GM12878 (cell line): ENCODE results near the gene ENTREP3. TPM values are rescaled to one million over a fixed set of nuclear protein-coding genes. Genes with fewer than 3 reads are reported as not detected.
A peak's percentile ranks its signal among the peaks of the same experiment; 100 is the strongest.

Experiments used
- ATAC-seq: fragments of 200-7000 bp; cut with Tn5 transposase; 3 replicates; pipeline ENCODE4 v1.9.1; 2020; ENCODE audit warnings: mild to moderate bottlenecking, moderate library complexity
- BruUV-seq: library from RNA; stranded (reverse); fragments of 400-500 nt; replicated peaks from 2 replicates; lab custom pipeline; 2021; lab: Mats Ljungman, UMichigan
- CTCF ChIA-PET: fragments of 300-600 bp; sonication (Branson Sonifier 250); formaldehyde crosslinking; extraction: SDS; loops from one replicate; lab custom pipeline; 2021; ENCODE audit warnings: inconsistent platforms; lab: Yijun Ruan, JAX
- POLR2A ChIA-PET: fragments of 350-600 bp; formaldehyde crosslinking; extraction: SDS; loops from one replicate; lab custom pipeline; 2021; ENCODE audit warnings: inconsistent platforms; lab: Charles Lee
- RAD21 ChIA-PET: fragments of 300-600 bp; sonication (Branson Sonifier 250); formaldehyde crosslinking; loops from one replicate; lab custom pipeline; 2023; ENCODE audit warnings: antibody characterized with exemption; ENCODE audit not compliant: unreplicated experiment; lab: Charles Lee
- SMC1A ChIA-PET: fragments of 300-600 bp; sonication (Branson Sonifier 250); formaldehyde crosslinking; loops from one replicate; lab custom pipeline; 2023; ENCODE audit not compliant: unreplicated experiment, uncharacterized antibody; lab: Charles Lee
- DNase-seq: peaks from one replicate; pipeline ENCODE4 v3.0.0-alpha.2; 2011; ENCODE audit warnings: low read depth, low spot score
- FAIRE-seq: peaks from 3 replicates; lab custom pipeline; 2011; peaks lifted over from hg19 to GRCh38; lab: Jason Lieb, UNC
- H2AFZ ChIP-seq: 2 replicates; pipeline ENCODE4 v1.6.0; 2011; ENCODE audit warnings: low read depth, low read length, control low read depth; ENCODE audit not compliant: control insufficient read depth
- H3K27ac ChIP-seq: 2 replicates; pipeline ENCODE4 v1.5.1; 2011; ENCODE audit warnings: control low read depth; ENCODE audit not compliant: control insufficient read depth, insufficient read depth
- H3K27me3 ChIP-seq, 2 experiments: replicated peaks in 1 of 2; 2 replicates each; pipeline versions ENCODE4 v1.6.0 to v1.6.1; 2011; ENCODE audit warnings: low read length in 1 of 2; ENCODE audit not compliant: control insufficient read depth in 2 of 2, insufficient read depth in 2 of 2
- H3K36me3 ChIP-seq, 2 experiments: 2 replicates each; pipeline ENCODE4 v1.5.1; 2011; ENCODE audit warnings: low read length in 1 of 2; ENCODE audit not compliant: control insufficient read depth in 2 of 2, insufficient read depth in 2 of 2
- H3K4me1 ChIP-seq: 2 replicates; pipeline ENCODE4 v1.6.1; 2011; ENCODE audit warnings: mild to moderate bottlenecking, low read length, moderate library complexity, mixed read lengths; ENCODE audit not compliant: control insufficient read depth, insufficient read depth
- H3K4me2 ChIP-seq: 2 replicates; pipeline ENCODE4 v1.6.0; 2011; ENCODE audit warnings: control low read depth; ENCODE audit not compliant: control insufficient read depth, insufficient read depth
- H3K4me3 ChIP-seq: fragments of 200-600 bp; sonication (generic); 2 replicates; pipeline ENCODE4 v1.5.1; 2016
- H3K79me2 ChIP-seq: 2 replicates; pipeline ENCODE4 v1.6.0; 2011; ENCODE audit warnings: low read length; ENCODE audit not compliant: control insufficient read depth, insufficient read depth
- H3K9ac ChIP-seq: 2 replicates; pipeline ENCODE4 v1.8.0; 2011; ENCODE audit warnings: low read length, control low read depth, mixed read lengths; ENCODE audit not compliant: control insufficient read depth, insufficient read depth
- H3K9me3 ChIP-seq: replicated peaks from 3 replicates; pipeline ENCODE4 v1.5.1; 2011; ENCODE audit warnings: mild to moderate bottlenecking, low read length; ENCODE audit not compliant: control insufficient read depth, insufficient read depth
- H4K20me1 ChIP-seq: 2 replicates; pipeline ENCODE4 v1.6.0; 2011; ENCODE audit not compliant: control insufficient read depth, insufficient read depth
- BACH1 ChIP-seq: fragments of 450-650 bp; IDR thresholded peaks from 2 replicates; pipeline ENCODE4 v1.6.1; 2017; ENCODE audit warnings: mild to moderate bottlenecking, borderline replicate concordance
- ETV6 ChIP-seq, 2 experiments: fragments of 450-650 bp in 1 of 2; IDR thresholded peaks in 1 of 2; conservative IDR thresholded peaks in 1 of 2; 2 replicates each; pipeline ENCODE4 v1.6.1; 2014; ENCODE audit warnings: antibody characterized with exemption in 1 of 2, borderline replicate concordance in 1 of 2, low read depth in 1 of 2, mild to moderate bottlenecking in 1 of 2, moderate library complexity in 1 of 2
- HDGF ChIP-seq: fragments of 450-650 bp; IDR thresholded peaks from 2 replicates; pipeline ENCODE4 v1.6.1; 2016; ENCODE audit warnings: antibody characterized with exemption
- IKZF2 ChIP-seq, 2 experiments: fragments of 450-650 bp; IDR thresholded peaks; 2 replicates each; pipeline ENCODE4 v1.6.1; 2017; ENCODE audit warnings: mild to moderate bottlenecking in 2 of 2, moderate library complexity in 2 of 2
- MAX ChIP-seq: IDR thresholded peaks from 2 replicates; pipeline ENCODE4 v1.6.1; 2012; ENCODE audit warnings: low read depth, low read length, improper control_type of control experiment
- NKRF ChIP-seq: fragments of 450-650 bp; conservative IDR thresholded peaks from 2 replicates; pipeline ENCODE4 v1.6.1; 2017; ENCODE audit warnings: mild to moderate bottlenecking, moderate library complexity
- PAX8 ChIP-seq: fragments of 450-650 bp; IDR thresholded peaks from 2 replicates; pipeline ENCODE4 v1.6.1; 2017; ENCODE audit warnings: mild to moderate bottlenecking, moderate library complexity
- POLR2A ChIP-seq: IDR thresholded peaks from 2 replicates; pipeline ENCODE4 v1.6.1; 2011; ENCODE audit warnings: low read depth, mild to moderate bottlenecking, low read length
- POU2F2 ChIP-seq: IDR thresholded peaks from 3 replicates; pipeline ENCODE4 v1.6.1; 2011; ENCODE audit warnings: low read depth, mild to moderate bottlenecking, low read length, borderline replicate concordance
- RUNX3 ChIP-seq: IDR thresholded peaks from 2 replicates; pipeline ENCODE4 v1.6.1; 2012; ENCODE audit warnings: low read length, inconsistent platforms
- SIX5 ChIP-seq: IDR thresholded peaks from 2 replicates; pipeline ENCODE4 v1.6.1; 2011; ENCODE audit warnings: mild to moderate bottlenecking, low read depth, low read length, moderate library complexity; ENCODE audit not compliant: severe bottlenecking
- STAT1 ChIP-seq: fragments of 450-650 bp; conservative IDR thresholded peaks from 2 replicates; pipeline ENCODE4 v1.6.1; 2014; ENCODE audit warnings: antibody characterized with exemption, mild to moderate bottlenecking
- SUZ12 ChIP-seq: fragments of 200-600 bp; sonication (generic); IDR thresholded peaks from one replicate; pipeline ENCODE4 v1.6.1; 2018; ENCODE audit warnings: antibody characterized with exemption, mild to moderate bottlenecking; ENCODE audit not compliant: unreplicated experiment
- ZNF207 ChIP-seq: fragments of 450-650 bp; IDR thresholded peaks from 2 replicates; pipeline ENCODE4 v1.6.1; 2014; ENCODE audit warnings: antibody characterized with exemption, mild to moderate bottlenecking, borderline replicate concordance
- WGBS: methylation state at CpG from one replicate; pipeline ENCODE4 v1.1.6; 2016; ENCODE audit warnings: low lambda C conversion rate; ENCODE audit not compliant: insufficient replicate concordance, insufficient coverage; ENCODE audit errors: missing lambda C conversion rate; 5-methylcytosine and 5-hydroxymethylcytosine counted together
- in situ Hi-C: fragments of 300-500 bp; cut with MboI; formaldehyde crosslinking; loops from 9 replicates; pipeline ENCODE4 v1.14.3; 2018; ENCODE audit warnings: mixed read lengths
- intact Hi-C: fragments of 100-400 bp; cut with micrococcal nuclease; formaldehyde crosslinking; loops from one replicate; pipeline ENCODE4 v1.14.2; 2022; ENCODE audit not compliant: unreplicated experiment
- polyA plus RNA-seq, 11 experiments: library from polyadenylated mRNA; depleted of rRNA in 4 of 11; unstranded in 6 of 11; stranded (reverse) in 5 of 11; fragments of >200 nt; fragmentation: Nextera tagmentation in 4 of 11; fragmentation: Illumina TruSeq in 1 of 11; extraction: Ambion mirVana in 4 of 11; extraction: Trizol in 1 of 11; gene quantifications; 1 replicate in 1 of 11; 2 replicates in 10 of 11; pipeline versions ENCODE4 v1.2.1 to v1.2.3, GENCODE V29; 2011 to 2016; ENCODE audit warnings: inconsistent platforms in 2 of 11, missing spikeins in 2 of 11, low read depth in 1 of 11
- total RNA-seq, 4 experiments: library from RNA; depleted of rRNA in 3 of 4; stranded (reverse); fragments of >200 nt in 3 of 4; fragmentation: Illumina TruSeq in 1 of 4; extraction: Trizol in 1 of 4; gene quantifications; 2 replicates each; pipeline versions ENCODE4 v1.2.1 to v1.2.3, GENCODE V29; 2013 to 2021
- TF ChIP-seq, protein P1 (sequence below): IDR thresholded peaks from 2 replicates; pipeline ENCODE4 v1.6.1; 2012; ENCODE audit warnings: low read depth, low read length, improper control_type of control experiment

Gene ENTREP3
- total and polyA plus RNA-seq, 10 of the 15 experiments (the other 5 are each of a cell fraction or from before 2014, with no cell fraction given): 1.7 to 31.8 (median 3.9) TPM

DNA sequence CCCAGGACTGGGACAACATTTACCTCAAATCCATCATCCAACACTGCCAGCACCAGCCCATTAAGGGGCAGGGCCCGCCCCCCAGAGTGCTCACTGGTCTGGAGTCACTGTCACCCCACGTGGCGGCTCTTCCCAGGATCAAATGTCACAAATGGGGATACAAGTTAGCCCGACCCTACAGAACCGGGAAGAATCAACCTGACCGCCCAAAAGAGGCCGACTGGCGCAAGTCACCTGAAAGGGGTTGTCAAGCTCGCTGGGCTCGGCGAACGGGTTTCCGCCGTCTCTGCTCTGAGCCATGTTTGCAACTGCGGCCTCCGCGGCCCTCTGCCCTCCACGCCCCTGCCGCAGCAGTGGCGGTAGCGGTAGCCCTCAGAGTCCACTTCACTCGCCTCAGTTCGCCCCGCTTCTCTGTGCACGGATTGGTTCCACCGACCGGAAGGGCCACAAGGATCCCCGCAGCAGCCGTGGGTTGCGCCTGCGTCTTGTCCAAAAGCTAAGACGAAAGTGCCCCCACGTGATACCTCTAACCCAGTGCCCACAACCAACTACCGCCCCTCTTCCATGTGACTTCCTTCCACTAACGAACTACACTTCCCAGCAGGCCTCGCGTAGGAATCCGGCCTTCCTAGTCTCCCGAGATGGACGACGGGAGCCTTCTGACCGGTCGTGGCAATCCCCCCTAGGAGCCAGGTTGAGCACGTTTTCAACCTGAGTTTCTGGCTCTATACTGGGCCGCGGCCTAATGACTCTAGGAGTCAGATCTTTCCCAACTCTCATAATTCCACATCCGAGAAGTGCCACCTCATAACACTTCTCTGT lies 6.8 kb upstream of the ENTREP3 start, which contains the start of gene SCAMP3:
Gene SCAMP3, minus strand, starts transcription at position 509 of the 822 bp plus-strand sequence. Its CDS starts 209 bp downstream, at position 300.
- Histone ChIP-seq H3K27ac (peak within 1 kb of the TSS; percentile 84), H3K4me1 (peaks cover 7% of the 10 kb centered on the region), H2AFZ (peak within 1 kb of the TSS; percentile 91), H3K79me2 (peaks cover 20% of the 10 kb centered on the region), H4K20me1 (no peaks in the 10 kb centered on the region), H3K36me3 (peaks cover 15 to 19% of the 10 kb centered on the region in 2 experiments; a peak in 3 of 4 replicates), H3K4me3 (peak within 1 kb of the TSS; percentile 77), H3K4me2 (peak within 1 kb of the TSS; percentile 91), H3K27me3 (no peaks in the 10 kb centered on the region), H3K9ac (peak within 1 kb of the TSS; percentile 82), H3K9me3 (no peaks in the 10 kb centered on the region)
- ATAC-seq (peak; percentile 98), FAIRE-seq (peak; percentile 96), DNase-seq (peak; percentile 96)
- intact Hi-C loops (no loop called here), in situ Hi-C loops (no loop called here)
- CTCF ChIA-PET: interaction anchor here (0.9 to 4.3 kb wide), 9 partner anchors 11 to 89 kb away, joined by 3 to 78 read pairs (median 4); partner anchors contain the start of genes CLK2, KRTCAP2, MTX1 and THBS3
- RAD21 ChIA-PET: interaction anchor here (0.5 to 4.2 kb wide), 5 partner anchors 11 to 177 kb away, joined by 3 to 26 read pairs (median 5); partner anchors contain the start of genes CLK2 and FDPS
- POLR2A ChIA-PET: interaction anchor here (0.5 to 1.9 kb wide), 7 partner anchors 10 to 481 kb away, joined by 3 to 13 read pairs (median 6); partner anchors contain the start of genes CLK2 and HCN3
- SMC1A ChIA-PET: interaction anchor here (1.0 to 1.4 kb wide), 4 partner anchors 10 to 46 kb away, joined by 3 to 5 read pairs (median 4); partner anchors contain the start of gene FDPS
- 1% methylated on average over 47 of the region's 47 CpGs for WGBS
- TSS peak; percentile 59 for BruUV-seq
- no peak for TF ChIP-seq STAT1
- TF ChIP-seq SUZ12: no peak
- TF ChIP-seq POU2F2: peak; percentile 75; the same call in 2 of the 3 replicates
- TF ChIP-seq NKRF: peak; percentile 90
- no peak for TF ChIP-seq ETV6 (conservative IDR thresholded peaks at IDR 0.05 in 1 of 2, IDR thresholded peaks at IDR 0.05 in 1 of 2; ENCODE audit: borderline replicate concordance in 1 of 2, low read depth in 1 of 2)
- TF ChIP-seq PAX8: no peak
- peak; percentile 69 for TF ChIP-seq RUNX3
- TF ChIP-seq BACH1: peak; percentile 82
- TF ChIP-seq POLR2A: peak; percentile 94
- peak; percentile 96 for TF ChIP-seq SIX5
- TF ChIP-seq IKZF2 (IDR thresholded peaks at IDR 0.05): peak; percentile 36 to 66; a peak in 3 of 4 replicates
- no peak; the same call in 1 of the 2 replicates for TF ChIP-seq ZNF207
- peak; percentile 97 for TF ChIP-seq MAX
- peak; percentile 96 for TF ChIP-seq HDGF
- TF ChIP-seq, protein P1, sequence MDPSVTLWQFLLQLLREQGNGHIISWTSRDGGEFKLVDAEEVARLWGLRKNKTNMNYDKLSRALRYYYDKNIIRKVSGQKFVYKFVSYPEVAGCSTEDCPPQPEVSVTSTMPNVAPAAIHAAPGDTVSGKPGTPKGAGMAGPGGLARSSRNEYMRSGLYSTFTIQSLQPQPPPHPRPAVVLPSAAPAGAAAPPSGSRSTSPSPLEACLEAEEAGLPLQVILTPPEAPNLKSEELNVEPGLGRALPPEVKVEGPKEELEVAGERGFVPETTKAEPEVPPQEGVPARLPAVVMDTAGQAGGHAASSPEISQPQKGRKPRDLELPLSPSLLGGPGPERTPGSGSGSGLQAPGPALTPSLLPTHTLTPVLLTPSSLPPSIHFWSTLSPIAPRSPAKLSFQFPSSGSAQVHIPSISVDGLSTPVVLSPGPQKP: peak; percentile 63; the same call in 1 of the 2 replicates
